Fibroblast of peridontal ligament (primary cell): ENCODE data around the gene GRN.

Source experiments
- DNase-seq: peaks from one replicate; pipeline ENCODE4 v3.0.0-alpha.2; 2010; ENCODE audit errors: extremely low read depth

Gene GRN

GRCh38 chr17:44344939-44345453 lies at the start of gene GRN:
TSS of gene GRN (plus strand) at chr17:44345302. CDS start at chr17:44349165, 3,863 bp downstream.
- peak; percentile 99 for DNase-seq

GRCh38 chr17:44297975-44298374 lies 47.1 kb upstream of the GRN start:
- DNase-seq: no peak

GRCh38 chr17:44304651-44305050 lies 40.5 kb upstream of the GRN start:
- peak; percentile 12 for DNase-seq

GRCh38 chr17:44307387-44308186 lies 37.5 kb upstream of the GRN start:
- DNase-seq: peak; percentile 15

- DNase-seq: peak; percentile 59
Observed at GRCh38 chr17:44308320-44308818, 36.7 kb upstream of the GRN start, which contains the start of gene RUNDC3A. TSS of gene RUNDC3A (plus strand) at chr17:44308601. CDS start at chr17:44308833, 232 bp downstream.

- no peak for DNase-seq
Observed at GRCh38 chr17:44308865-44309264, 36.2 kb upstream of the GRN start.

GRCh38 chr17:44309472-44309871 lies 35.6 kb upstream of the GRN start:
- DNase-seq: no peak

GRCh38 chr17:44310188-44310587 lies 34.9 kb upstream of the GRN start:
- no peak for DNase-seq

GRCh38 chr17:44310609-44311376 lies 34.3 kb upstream of the GRN start:
- DNase-seq: no peak

- DNase-seq: no peak
Observed at GRCh38 chr17:44311562-44312181, 33.4 kb upstream of the GRN start.

GRCh38 chr17:44312396-44313104 lies 32.6 kb upstream of the GRN start:
- DNase-seq: no peak

GRCh38 chr17:44314031-44314430 lies 31.1 kb upstream of the GRN start:
- no peak for DNase-seq

- no peak for DNase-seq
Observed at GRCh38 chr17:44314524-44314868, 30.6 kb upstream of the GRN start.

GRCh38 chr17:44314869-44315661 lies 30.0 kb upstream of the GRN start:
- no peak for DNase-seq

GRCh38 chr17:44315760-44316731 lies 29.1 kb upstream of the GRN start:
- DNase-seq: no peak

GRCh38 chr17:44317545-44317944 lies 27.6 kb upstream of the GRN start:
- no peak for DNase-seq

- DNase-seq: no peak
Observed at GRCh38 chr17:44318077-44318892, 26.8 kb upstream of the GRN start.

GRCh38 chr17:44320066-44320465 lies 25.0 kb upstream of the GRN start:
- no peak for DNase-seq
